SK-N-MC (cell line): ENCODE measurements around the gene FAT2.

ENCODE experiments used
- DNase-seq: peaks from one replicate; pipeline ENCODE4 v3.0.0-alpha.2; 2011; ENCODE audit warnings: low read depth, low spot score
- H3K27ac ChIP-seq: fragments of 200-600 bp; sonication (generic); 2 replicates; pipeline ENCODE4 v1.5.1; 2016; ENCODE audit warnings: mixed run types
- H3K36me3 ChIP-seq: fragments of 200-600 bp; sonication (generic); 2 replicates; pipeline ENCODE4 v1.6.1; 2017; ENCODE audit warnings: antibody characterized with exemption, low read length, mixed read lengths; ENCODE audit not compliant: insufficient read depth
- H3K4me3 ChIP-seq: fragments of 200-600 bp; sonication (generic); 2 replicates; pipeline ENCODE4 v1.5.1; 2016
- H3K9ac ChIP-seq: fragments of 200-600 bp; sonication (generic); 2 replicates; pipeline ENCODE4 v1.8.0; 2017; ENCODE audit warnings: mixed run types, mixed read lengths; ENCODE audit not compliant: insufficient read length
- H3K9me3 ChIP-seq: fragments of 200-600 bp; sonication (generic); 2 replicates; pipeline ENCODE4 v1.6.1; 2017; ENCODE audit warnings: low read depth, mild to moderate bottlenecking, antibody characterized with exemption, low read length, moderate library complexity, mixed read lengths
- EZH2 ChIP-seq: fragments of 200-600 bp; sonication (generic); IDR thresholded peaks from one replicate; pipeline ENCODE4 v1.6.1; 2017; ENCODE audit warnings: antibody characterized with exemption
- FOXP2 ChIP-seq: optimal IDR thresholded peaks from 2 replicates; pipeline ENCODE3; 2011; ENCODE audit warnings: mild to moderate bottlenecking, moderate library complexity; ENCODE audit not compliant: insufficient read depth; ENCODE audit errors: extremely low read length, control extremely low read depth
- POLR2AphosphoS5 ChIP-seq: IDR thresholded peaks from 2 replicates; pipeline ENCODE4 v1.6.1; 2012; ENCODE audit warnings: mild to moderate bottlenecking, low read depth, low read length, borderline replicate concordance

The FAT2 gene

GRCh38 chr5:151617841-151618710 is 26.9 kb upstream of the FAT2 start:
- Histone ChIP-seq H3K9me3 (no peaks in the 10 kb centered on the region), H3K4me3 (no peak overlapping the region), H3K36me3 (no peaks in the 10 kb centered on the region), H3K27ac (no peak overlapping the region), H3K9ac (no peak overlapping the region)
- TF ChIP-seq EZH2: no peak
- TF ChIP-seq POLR2AphosphoS5: no peak
- TF ChIP-seq FOXP2: no peak
- DNase-seq: no peak

- Histone ChIP-seq H3K9me3 (no peaks in the 10 kb centered on the region), H3K36me3 (no peaks in the 10 kb centered on the region), H3K27ac (no peak overlapping the region), H3K9ac (no peak overlapping the region), H3K4me3 (no peak overlapping the region)
- no peak for DNase-seq
- TF ChIP-seq POLR2AphosphoS5 (no peak), FOXP2 (no peak), EZH2 (no peak)
These were observed 26.3 kb upstream of the FAT2 start for GRCh38 chr5:151617383-151617840.

GRCh38 chr5:151615431-151615830 is 24.3 kb upstream of the FAT2 start:
- Histone ChIP-seq H3K9ac (no peak overlapping the region), H3K27ac (no peak overlapping the region), H3K4me3 (no peak overlapping the region), H3K36me3 (no peaks in the 10 kb centered on the region), H3K9me3 (no peaks in the 10 kb centered on the region)
- TF ChIP-seq EZH2 (no peak), FOXP2 (no peak), POLR2AphosphoS5 (no peak)
- no peak for DNase-seq

GRCh38 chr5:151614565-151614964 is 23.4 kb upstream of the FAT2 start:
- Histone ChIP-seq H3K4me3 (no peak overlapping the region), H3K9me3 (no peaks in the 10 kb centered on the region), H3K27ac (no peak overlapping the region), H3K36me3 (no peaks in the 10 kb centered on the region), H3K9ac (no peak overlapping the region)
- no peak for DNase-seq
- TF ChIP-seq EZH2 (no peak), FOXP2 (no peak)

GRCh38 chr5:151612689-151613427 is 21.7 kb upstream of the FAT2 start:
- H3K9ac ChIP-seq: no peak overlapping the region
- no peak overlapping the region for H3K27ac ChIP-seq
- no peak overlapping the region for H3K4me3 ChIP-seq
- no peak for DNase-seq
- TF ChIP-seq FOXP2: no peak
- no peak for TF ChIP-seq POLR2AphosphoS5
- no peak for TF ChIP-seq EZH2
- H3K9me3 ChIP-seq: no peaks in the 10 kb centered on the region
- no peaks in the 10 kb centered on the region for H3K36me3 ChIP-seq

GRCh38 chr5:151611127-151611775 is 20.1 kb upstream of the FAT2 start:
- H3K9ac ChIP-seq: no peak overlapping the region
- H3K4me3 ChIP-seq: no peak overlapping the region
- no peaks in the 10 kb centered on the region for H3K36me3 ChIP-seq
- TF ChIP-seq FOXP2: no peak
- no peak for TF ChIP-seq POLR2AphosphoS5
- no peak for TF ChIP-seq EZH2
- H3K9me3 ChIP-seq: no peaks in the 10 kb centered on the region
- H3K27ac ChIP-seq: no peak overlapping the region
- no peak for DNase-seq

GRCh38 chr5:151608522-151608921 is 17.4 kb upstream of the FAT2 start:
- Histone ChIP-seq H3K9me3 (no peaks in the 10 kb centered on the region), H3K4me3 (no peak overlapping the region), H3K36me3 (no peaks in the 10 kb centered on the region), H3K27ac (no peak overlapping the region), H3K9ac (no peak overlapping the region)
- TF ChIP-seq EZH2 (no peak), FOXP2 (no peak), POLR2AphosphoS5 (no peak)
- no peak for DNase-seq

- Histone ChIP-seq H3K9me3 (no peaks in the 10 kb centered on the region), H3K4me3 (no peak overlapping the region), H3K9ac (no peak overlapping the region), H3K36me3 (no peaks in the 10 kb centered on the region), H3K27ac (no peak overlapping the region)
- no peak for DNase-seq
- TF ChIP-seq EZH2: no peak
- TF ChIP-seq POLR2AphosphoS5: no peak
- no peak for TF ChIP-seq FOXP2
These were observed 16.2 kb upstream of the FAT2 start for GRCh38 chr5:151607304-151607703.
